Measurements from ENCODE around the gene USP36.

Gene USP36

DNA sequence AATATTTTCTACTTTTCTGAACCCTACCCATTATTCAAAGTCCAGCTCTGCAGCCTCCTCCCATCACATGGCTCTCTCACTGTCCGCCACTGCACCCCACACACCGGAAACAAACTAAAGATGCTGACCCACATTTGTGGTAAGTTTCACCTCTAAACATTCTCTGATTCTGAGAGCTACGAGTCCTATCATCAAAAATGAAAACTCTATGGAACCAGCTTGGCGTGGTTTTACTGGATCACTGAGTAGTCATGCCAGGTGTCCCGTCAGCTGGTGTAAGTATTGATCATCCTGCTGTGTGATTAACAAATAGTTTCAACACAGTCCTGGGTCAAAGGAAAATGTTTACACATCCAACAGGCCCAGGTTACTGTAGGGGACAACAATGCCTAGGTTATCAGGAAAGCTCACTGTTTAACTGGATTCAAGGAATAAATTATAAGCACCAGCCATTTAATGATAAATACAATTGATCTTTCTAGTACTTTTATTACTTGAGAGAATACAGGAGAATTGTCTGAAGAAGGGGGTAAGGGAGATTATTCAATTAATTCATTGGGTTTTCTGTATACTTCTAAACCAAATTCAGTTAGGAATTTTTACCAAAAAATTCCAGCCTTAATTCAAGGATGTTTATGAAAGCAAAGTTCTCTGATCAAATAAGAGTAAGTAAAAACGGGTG lies 92.4 kb downstream of the USP36 start:
- Histone ChIP-seq H3K4me1 (ENCODE audit: insufficient read depth, insufficient read length) (no peaks in the 10 kb centered on the region), H3K9me3 (ENCODE audit: insufficient read depth, low read length) (no peaks in the 10 kb centered on the region)
- no peak for DNase-seq (ENCODE audit: low read depth, low spot score)

GRCh38 chr17:78747488-78747887 lies 93.1 kb downstream of the USP36 start:
- H3K36me3 ChIP-seq (ENCODE audit: insufficient read depth, insufficient read length, low read length) = no peaks in the 10 kb centered on the region
- H3K4me3 ChIP-seq (ENCODE audit: insufficient read length, low read depth) = no peak overlapping the region
- TF ChIP-seq YY1 (IDR thresholded peaks at IDR 0.05; ENCODE audit: insufficient read depth, insufficient read length) = no peak
- no peak for TF ChIP-seq SUZ12 (IDR thresholded peaks at IDR 0.05; ENCODE audit: extremely low read depth, insufficient read depth, insufficient read length)
- TF ChIP-seq ZNF274 (IDR thresholded peaks at IDR 0.05; ENCODE audit: low read depth, low read length) = no peak
- no peak overlapping the region for H3K9ac ChIP-seq (ENCODE audit: insufficient read length, low read depth)
- H3K27me3 ChIP-seq (ENCODE audit: insufficient read depth, insufficient read length) = no peaks in the 10 kb centered on the region
- no peaks in the 10 kb centered on the region for H3K4me1 ChIP-seq (ENCODE audit: insufficient read depth, insufficient read length)
- no peaks in the 10 kb centered on the region for H3K9me3 ChIP-seq (ENCODE audit: insufficient read depth, low read length)
- DNase-seq (ENCODE audit: low read depth, low spot score) = no peak

More for the DNA sequence above, 92.4 kb downstream of the USP36 start:
- Histone ChIP-seq H3K9ac (ENCODE audit: insufficient read length, low read depth) (no peak overlapping the region), H3K36me3 (ENCODE audit: insufficient read depth, insufficient read length, low read length) (no peaks in the 10 kb centered on the region), H3K4me3 (ENCODE audit: insufficient read length, low read depth) (no peak overlapping the region), H3K27me3 (ENCODE audit: insufficient read depth, insufficient read length) (no peaks in the 10 kb centered on the region)
- TF ChIP-seq SUZ12 (IDR thresholded peaks at IDR 0.05; ENCODE audit: extremely low read depth, insufficient read depth, insufficient read length) = no peak
- no peak for TF ChIP-seq ZNF274 (IDR thresholded peaks at IDR 0.05; ENCODE audit: low read depth, low read length)
- TF ChIP-seq YY1 (IDR thresholded peaks at IDR 0.05; ENCODE audit: insufficient read depth, insufficient read length) = no peak

GRCh38 chr17:78746949-78747269 lies 93.7 kb downstream of the USP36 start:
- no peaks in the 10 kb centered on the region for H3K9me3 ChIP-seq (ENCODE audit: insufficient read depth, low read length)
- H3K27me3 ChIP-seq (ENCODE audit: insufficient read depth, insufficient read length) = no peaks in the 10 kb centered on the region
- no peaks in the 10 kb centered on the region for H3K36me3 ChIP-seq (ENCODE audit: insufficient read depth, insufficient read length, low read length)
- TF ChIP-seq YY1 (IDR thresholded peaks at IDR 0.05; ENCODE audit: insufficient read depth, insufficient read length) (no peak), SUZ12 (IDR thresholded peaks at IDR 0.05; ENCODE audit: extremely low read depth, insufficient read depth, insufficient read length) (no peak), ZNF274 (IDR thresholded peaks at IDR 0.05; ENCODE audit: low read depth, low read length) (no peak)
- no peaks in the 10 kb centered on the region for H3K4me1 ChIP-seq (ENCODE audit: insufficient read depth, insufficient read length)
- no peak overlapping the region for H3K4me3 ChIP-seq (ENCODE audit: insufficient read length, low read depth)
- no peak overlapping the region for H3K9ac ChIP-seq (ENCODE audit: insufficient read length, low read depth)
- DNase-seq (ENCODE audit: low read depth, low spot score) = no peak

GRCh38 chr17:78746263-78746948 lies 94.2 kb downstream of the USP36 start:
- no peaks in the 10 kb centered on the region for H3K27me3 ChIP-seq (ENCODE audit: insufficient read depth, insufficient read length)
- peaks cover 2% of the 10 kb centered on the region for H3K4me1 ChIP-seq (ENCODE audit: insufficient read depth, insufficient read length)
- no peak for DNase-seq (ENCODE audit: low read depth, low spot score)
- no peak overlapping the region for H3K4me3 ChIP-seq (ENCODE audit: insufficient read length, low read depth)
- H3K36me3 ChIP-seq (ENCODE audit: insufficient read depth, insufficient read length, low read length) = no peaks in the 10 kb centered on the region
- no peaks in the 10 kb centered on the region for H3K9me3 ChIP-seq (ENCODE audit: insufficient read depth, low read length)
- no peak for TF ChIP-seq YY1 (IDR thresholded peaks at IDR 0.05; ENCODE audit: insufficient read depth, insufficient read length)
- no peak for TF ChIP-seq ZNF274 (IDR thresholded peaks at IDR 0.05; ENCODE audit: low read depth, low read length)
- TF ChIP-seq SUZ12 (IDR thresholded peaks at IDR 0.05; ENCODE audit: extremely low read depth, insufficient read depth, insufficient read length) = no peak
- H3K9ac ChIP-seq (ENCODE audit: insufficient read length, low read depth) = no peak overlapping the region
